Cardiac fibroblast (primary cell): ENCODE measurements around the gene IL11RA.
A peak's percentile ranks its signal among the peaks of the same experiment; 100 is the strongest.

Experiments
- DNase-seq, 2 donors: peaks; one replicate each; pipeline versions ENCODE4 v3.0.0 to v3.0.0-alpha.2; 2010; ENCODE audit warnings: low read depth in 2 of 2
- H3K4me3 ChIP-seq, 2 donors: replicated peaks in 1 of 2; 1 replicate in 1 of 2; 2 replicates in 1 of 2; pipeline ENCODE4 v1.5.1; 2011; ENCODE audit warnings: low read depth in 2 of 2, low read length in 2 of 2, mild to moderate bottlenecking in 2 of 2, moderate library complexity in 1 of 2
- CTCF ChIP-seq: IDR thresholded peaks from one replicate; pipeline ENCODE4 v1.5.1; 2011; ENCODE audit warnings: low read depth, mild to moderate bottlenecking, low read length, inconsistent platforms

Gene IL11RA

GRCh38 chr9:34663303-34663605 is 11.3 kb downstream of the IL11RA start:
- no peak for DNase-seq
- no peak overlapping the region for H3K4me3 ChIP-seq
- no peak for TF ChIP-seq CTCF

GRCh38 chr9:34664281-34665066 is 12.5 kb downstream of the IL11RA start:
- peak; percentile 80 to 87 for DNase-seq
- TF ChIP-seq CTCF = peak; percentile 93
- peak overlapping the region; percentile 61 to 62 for H3K4me3 ChIP-seq

GRCh38 chr9:34665067-34665380 is 13.0 kb downstream of the IL11RA start:
- no peak for TF ChIP-seq CTCF
- no peak for DNase-seq
- H3K4me3 ChIP-seq = peak overlapping the region; percentile 61 to 62

GRCh38 chr9:34665381-34666250 is 13.6 kb downstream of the IL11RA start:
- DNase-seq = peak; percentile 96 to 98
- peak overlapping the region; percentile 80 to 87 for H3K4me3 ChIP-seq
- TF ChIP-seq CTCF = no peak

- no peak for DNase-seq
- TF ChIP-seq CTCF = no peak
- no peak overlapping the region for H3K4me3 ChIP-seq
These were observed 18.0 kb downstream of the IL11RA start for GRCh38 chr9:34669809-34670562.

GRCh38 chr9:34671307-34671706 is 19.3 kb downstream of the IL11RA start:
- TF ChIP-seq CTCF = no peak
- H3K4me3 ChIP-seq = no peak overlapping the region
- no peak for DNase-seq
